Stimulated activated CD4-positive, alpha-beta T cell treated with anti-CD3 and anti-CD28 coated beads, TNF-alpha, amount 100 ng/mL, for 4 hours (primary cell): ENCODE measurements around the gene NAV2.

Experiments used
- DNase-seq, 3 experiments: peaks; one replicate each; pipeline ENCODE4 v3.0.0-alpha.2; 2020; ENCODE audit warnings: low read depth in 3 of 3

Gene NAV2

DNA sequence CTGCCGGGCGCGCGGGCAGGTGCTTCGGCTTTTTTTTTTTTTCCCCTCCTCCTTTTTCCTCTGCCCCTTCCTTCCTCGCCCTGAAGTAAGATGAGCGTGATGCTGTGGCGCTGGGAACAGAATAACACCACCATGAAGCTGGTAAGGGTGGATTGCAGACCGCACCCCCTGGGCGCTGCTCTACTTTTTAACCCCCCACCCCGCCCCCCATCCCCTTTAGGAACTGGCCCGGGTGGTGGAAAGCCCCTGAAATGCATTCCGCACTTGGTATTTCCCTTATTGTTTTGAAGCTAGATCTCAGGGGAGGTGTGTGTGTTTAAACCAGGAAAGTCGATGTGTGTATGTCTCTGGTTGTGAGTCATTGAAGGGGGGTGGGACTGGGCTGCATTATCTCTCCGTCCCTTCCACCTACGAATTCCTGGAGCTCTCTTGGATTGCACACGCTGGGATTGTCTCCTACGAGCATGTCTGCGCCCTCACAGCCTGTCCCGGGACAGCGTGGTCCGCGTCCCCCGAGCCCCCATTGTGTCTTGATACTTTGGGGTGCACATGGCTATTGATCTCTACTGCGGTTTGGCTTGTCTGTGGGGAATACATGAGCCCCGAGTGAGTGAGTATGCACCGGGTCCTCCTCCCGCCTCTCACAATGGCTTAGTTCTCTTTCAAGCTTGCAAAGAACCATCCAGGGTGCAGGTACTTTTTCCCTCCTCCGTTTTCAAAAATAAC is 64.9 kb downstream of the NAV2 start:
- no peak for DNase-seq

DNA sequence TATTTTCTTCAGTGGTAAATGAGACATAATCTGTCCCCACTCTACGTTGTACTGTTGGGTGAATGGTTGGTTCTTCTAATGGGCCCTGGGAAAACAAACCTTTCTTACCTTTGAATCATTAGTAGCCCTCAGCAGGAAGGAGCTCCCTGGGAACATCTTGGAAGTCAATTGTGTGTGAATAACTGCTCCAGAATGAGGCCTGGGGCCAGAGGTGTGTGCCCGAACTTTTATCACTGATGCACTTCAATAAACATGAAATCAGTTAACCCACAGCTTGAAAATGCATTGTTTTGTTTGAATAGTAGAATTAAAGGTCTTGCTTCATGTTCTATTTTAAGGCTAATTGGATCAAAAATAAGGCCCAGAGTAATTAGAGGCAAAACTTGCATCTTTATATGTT is 67.1 kb downstream of the NAV2 start:
- no peak for DNase-seq

DNA sequence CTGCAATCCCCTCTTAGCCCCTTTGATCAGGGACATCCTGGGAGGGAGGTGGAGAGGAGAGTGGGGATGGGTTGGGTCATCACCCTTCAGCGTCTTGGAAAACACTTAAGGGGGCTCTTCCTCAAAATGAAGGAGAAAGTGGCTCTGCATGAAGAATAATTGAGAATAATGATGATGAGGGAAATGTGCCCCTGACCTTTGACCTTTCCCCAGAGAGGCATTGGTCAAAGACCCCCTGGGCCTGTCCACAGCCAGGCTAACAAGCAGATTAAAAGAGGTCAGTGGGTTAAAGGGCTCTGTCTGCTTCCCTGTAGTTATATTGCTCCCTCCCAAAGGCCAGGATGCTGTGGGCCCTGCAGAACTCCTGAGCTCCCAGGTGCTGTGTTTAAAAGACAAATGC is 68.7 kb downstream of the NAV2 start:
- no peak for DNase-seq

DNA sequence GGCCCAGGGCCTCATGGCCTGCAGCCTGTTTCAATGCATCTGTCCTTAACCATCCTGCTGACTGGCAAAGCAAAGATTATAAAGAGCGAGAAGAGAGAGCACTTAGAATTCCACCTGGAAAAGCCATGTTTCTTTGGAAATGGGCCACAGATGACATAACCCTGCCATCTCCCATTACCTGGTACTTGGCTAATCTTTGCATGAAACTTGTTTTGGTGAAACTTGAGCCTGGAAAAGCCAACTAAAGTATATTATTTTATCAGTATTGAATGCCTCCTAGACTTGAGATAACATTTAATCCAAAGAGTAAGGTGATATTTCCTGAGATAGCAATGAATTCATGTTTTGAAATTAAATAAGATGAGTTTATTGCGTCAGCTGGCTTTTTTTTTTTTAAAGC is 72.6 kb downstream of the NAV2 start:
- DNase-seq, result no peak

DNA sequence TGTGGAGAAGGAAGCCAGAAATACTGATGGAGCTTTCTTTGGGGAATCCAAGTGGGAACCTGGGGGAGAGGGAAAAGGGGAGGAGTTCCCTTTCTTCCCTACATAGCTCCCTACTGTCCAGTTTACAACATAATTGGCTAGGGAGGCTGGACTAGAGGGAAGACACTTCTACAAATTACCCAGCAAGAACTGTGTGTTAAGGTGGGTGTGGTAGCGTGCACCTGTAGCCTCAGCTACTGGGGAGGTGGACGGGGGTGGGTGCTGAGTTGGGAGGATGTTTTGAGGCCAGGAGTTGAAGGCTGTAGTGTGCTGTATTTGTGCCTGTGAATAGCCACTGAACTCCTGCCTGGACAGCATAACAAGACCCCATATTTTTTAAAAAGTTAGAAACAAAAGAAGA is 74.0 kb downstream of the NAV2 start:
- no peak for DNase-seq

DNA sequence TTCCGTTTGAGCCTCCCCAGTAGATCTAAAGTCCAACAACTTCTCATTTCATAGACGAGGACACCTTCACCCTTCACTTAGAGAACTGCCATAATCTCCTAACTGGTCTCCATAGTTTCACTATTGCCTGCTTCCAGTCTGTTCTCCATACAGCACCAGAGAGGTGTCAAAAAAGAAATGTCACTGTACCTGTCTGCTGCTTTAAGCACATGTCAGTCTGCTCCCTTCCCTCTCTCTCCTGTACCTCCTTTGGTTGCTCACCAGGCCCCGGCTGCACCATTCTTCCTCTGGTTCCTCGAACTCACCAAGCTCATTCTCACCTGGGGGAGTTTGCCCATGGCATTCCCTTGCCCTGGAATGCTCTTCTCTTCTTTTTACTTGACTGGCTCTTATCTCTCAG is 75.8 kb downstream of the NAV2 start:
- DNase-seq, result no peak

DNA sequence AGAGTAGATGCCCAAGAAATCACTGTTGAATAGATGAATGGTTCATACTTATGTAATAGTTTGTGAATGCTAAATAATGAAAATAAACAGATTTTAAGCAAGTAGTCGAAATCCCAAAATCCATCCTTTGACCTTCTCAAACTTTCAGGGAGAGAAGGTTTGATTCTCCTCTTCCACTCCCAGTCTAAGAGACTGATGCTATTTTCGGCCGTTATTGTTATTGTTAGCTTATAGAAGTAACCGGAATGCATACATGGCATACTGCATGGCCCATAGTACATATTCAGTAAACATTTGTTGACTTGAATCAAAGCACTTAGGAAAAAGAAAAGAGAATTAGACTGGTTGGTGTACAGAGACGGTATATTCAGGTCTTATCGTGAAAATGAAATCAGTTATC is 76.6 kb downstream of the NAV2 start:
- no peak for DNase-seq

DNA sequence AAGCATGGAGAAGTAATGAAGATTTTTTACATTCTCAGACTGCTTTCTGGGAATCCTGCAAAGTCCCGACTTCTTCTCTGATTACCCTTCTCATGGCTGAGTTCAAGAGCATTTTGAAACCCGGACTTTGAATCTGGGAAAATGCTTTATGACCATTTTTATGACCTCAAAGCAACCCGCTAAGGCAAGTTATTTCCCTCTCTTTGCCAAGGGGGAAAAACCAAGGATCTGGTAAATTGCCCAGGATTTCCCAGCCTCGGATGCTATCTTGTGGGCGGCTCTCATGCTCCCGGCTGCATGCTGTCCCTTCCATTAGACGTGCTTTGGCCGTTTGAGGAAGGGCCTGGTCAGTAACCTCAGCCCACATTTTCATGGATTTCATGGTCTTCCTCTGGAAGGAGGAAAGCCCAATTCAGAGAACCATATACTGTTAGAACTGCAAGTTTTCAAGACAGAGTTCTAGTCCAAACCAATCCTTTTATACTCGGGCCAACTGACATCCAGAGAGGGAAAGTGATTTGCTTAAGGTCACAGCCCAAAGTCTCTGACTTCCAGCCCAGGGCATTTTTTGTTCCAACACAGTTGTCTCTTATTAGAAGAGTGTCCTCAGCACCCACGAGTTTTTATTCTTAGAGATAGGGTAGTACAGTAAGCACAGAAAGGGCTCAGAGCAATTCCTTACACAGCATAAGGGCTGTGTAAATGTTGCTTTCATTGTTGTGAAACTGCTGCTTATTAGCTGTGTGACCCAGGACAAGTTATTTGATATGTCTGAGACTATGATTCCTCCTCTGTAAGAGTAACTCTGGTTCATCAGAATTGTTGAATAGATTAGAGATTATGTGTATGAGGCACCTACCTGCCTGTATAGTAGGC is 77.4 kb downstream of the NAV2 start:
- no peak for DNase-seq

DNA sequence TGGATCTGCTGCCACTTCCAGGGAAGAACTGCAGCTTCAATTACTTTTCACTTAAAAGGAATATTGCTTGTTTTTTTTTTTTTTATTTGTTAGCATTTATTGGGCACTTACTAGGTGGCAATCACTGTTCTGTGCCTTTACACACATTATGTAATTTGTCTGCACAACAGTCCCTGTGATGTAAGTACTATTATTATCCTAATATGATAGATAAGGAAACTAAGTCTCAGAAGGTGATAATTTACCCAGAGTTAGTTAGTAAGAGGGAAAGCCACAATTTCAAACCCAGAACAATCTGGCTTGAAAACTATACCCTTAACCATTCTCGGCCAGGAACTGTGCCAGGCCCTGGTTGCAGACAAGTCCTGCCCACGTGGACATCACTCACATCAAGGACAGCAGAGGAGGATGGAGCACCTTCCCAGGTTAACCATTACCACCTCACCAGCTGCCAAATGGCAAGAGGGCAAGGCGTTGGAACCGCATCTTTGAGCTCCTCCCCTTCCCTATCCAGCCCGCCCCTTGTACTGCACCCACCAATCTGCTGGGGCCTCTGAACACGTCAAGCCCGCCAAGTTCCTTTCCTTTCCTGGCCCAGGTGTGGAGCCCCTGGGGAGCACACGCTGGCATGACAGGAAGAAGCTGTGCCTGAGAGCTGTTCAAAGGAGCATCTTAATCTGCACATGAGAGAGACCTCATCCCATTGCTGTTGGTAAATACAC is 78.4 kb downstream of the NAV2 start:
- no peak for DNase-seq

DNA sequence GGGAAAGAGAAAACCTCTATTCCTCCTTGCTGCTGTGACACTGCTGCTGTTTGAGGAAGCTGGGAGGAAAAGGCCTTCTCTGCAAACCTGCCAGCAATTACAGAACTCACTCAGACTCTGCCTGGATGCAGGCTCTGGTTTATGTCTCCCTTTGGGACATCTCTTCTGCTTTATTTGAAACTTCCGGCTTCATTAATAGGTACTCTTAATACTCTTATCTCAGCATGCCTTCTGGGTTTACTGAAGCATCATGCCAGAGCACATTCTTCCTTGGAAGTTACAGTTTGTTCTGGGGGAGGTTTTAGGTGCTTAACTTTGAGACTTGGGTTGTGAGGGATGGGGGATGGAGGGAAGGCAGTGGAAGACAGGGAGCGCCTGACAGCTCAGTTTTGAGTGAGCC is 79.9 kb downstream of the NAV2 start:
- no peak for DNase-seq

DNA sequence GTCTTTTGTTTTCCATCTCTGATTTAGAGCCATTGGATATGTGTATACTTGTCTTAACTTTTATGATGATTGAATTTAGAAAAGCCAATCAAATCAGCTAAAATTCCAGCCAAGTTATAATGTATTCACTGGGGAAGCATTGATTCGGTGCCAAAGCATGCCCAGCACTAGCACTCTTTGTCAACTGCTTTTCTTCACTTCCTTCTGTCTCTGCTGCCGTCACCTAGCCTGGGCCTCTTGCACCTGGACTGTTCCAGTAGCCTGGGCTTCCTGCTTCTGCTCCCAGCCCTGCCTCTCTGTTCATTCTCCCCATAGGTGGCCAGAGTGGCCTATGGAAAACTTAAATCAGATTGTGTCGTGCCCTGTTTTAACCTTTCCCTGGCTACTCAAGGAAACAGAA is 80.7 kb downstream of the NAV2 start:
- DNase-seq, result no peak

DNA sequence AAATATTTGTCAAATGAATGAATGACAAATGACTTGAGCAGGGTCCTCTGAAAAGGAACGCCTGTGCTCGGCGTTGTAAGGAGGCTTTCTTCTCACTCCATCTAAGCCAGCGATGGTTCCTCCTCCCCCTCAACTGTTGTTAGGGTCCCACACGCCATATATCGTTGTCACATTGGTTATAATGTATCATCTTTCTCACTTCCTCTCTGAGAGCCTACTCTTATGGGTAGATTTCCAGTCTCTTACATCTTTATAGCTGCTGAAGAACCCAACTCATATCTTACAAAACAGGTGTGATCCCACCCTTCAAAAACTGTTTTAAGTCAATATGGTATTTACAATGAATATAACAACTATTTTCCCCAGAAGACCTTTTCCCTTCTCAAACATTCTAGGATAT is 81.5 kb downstream of the NAV2 start:
- DNase-seq, result no peak

DNA sequence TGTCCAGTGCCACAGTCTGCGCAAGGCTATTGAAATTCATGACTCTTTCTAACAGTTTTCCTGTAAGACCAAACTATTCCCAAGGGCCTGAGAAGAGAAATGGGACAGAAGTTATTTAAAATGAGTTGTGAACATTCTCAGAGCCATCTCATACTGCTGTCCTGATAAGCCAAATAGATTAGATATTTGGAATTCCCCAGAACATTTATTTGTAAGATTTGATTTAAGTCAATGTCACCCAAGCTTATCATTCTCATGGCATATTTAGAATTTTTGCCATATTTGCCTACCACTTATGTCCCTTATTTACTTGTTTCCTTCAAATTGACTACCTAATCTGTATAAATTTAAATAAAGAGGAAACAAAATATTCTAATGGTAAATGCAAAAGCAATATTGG is 82.4 kb downstream of the NAV2 start:
- DNase-seq, result no peak

DNA sequence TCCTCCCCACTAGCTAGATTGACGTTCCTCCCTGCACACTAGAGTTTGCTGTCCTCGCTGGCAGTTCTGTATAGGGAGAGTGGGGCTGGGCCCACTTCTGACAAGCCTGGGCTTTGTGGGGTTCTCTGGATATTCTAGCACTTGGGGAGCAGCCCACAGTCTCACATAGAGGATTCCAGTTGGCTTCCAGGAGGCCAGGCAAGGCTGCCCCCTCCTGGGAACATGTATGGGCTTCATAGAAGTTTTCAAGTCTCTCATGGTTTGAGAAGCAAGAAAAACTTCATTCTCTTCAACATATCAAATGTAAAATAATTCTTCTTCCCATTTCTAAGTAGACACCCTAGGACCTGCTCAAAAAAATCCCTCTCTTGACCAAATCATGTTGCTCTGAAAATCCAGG is 87.5 kb downstream of the NAV2 start:
- DNase-seq, result no peak

DNA sequence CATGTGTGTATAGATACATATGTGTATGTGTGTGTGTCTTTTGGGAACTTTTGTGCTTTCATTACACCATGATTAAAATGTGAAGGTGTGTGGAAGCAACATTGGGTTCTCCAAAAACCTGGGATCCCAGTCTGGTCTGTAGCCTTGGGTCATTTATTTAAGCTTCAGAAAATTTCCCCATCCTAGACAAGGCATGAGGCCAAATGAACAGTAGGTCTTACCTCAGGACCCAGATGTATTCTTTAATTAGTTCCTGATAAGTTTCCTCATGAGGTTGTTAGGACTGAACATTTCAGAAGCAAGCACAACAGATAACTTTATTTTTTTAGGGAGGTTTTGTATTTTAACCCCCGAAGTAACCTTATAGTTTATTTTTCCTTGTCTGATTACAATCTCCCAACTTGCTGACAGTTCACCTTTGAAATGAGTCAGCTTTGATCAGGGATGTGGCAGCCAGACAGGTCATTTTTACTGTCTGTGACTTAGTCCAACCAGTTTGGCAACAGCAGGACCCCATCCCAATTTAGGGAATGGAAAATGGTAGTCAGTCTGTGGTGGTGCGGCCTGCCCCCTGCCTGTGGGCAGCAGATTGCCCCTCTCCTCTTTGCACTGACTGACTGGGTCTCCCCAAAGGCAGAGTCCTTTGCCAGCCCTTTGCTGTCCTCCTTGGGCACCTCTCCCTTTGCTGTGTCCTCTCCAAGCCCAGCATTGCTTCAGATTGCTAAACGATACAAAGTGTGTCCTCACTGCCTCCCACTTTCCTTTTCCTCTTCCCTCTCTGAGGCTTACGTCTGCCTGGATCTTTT is 88.3 kb downstream of the NAV2 start:
- DNase-seq, result no peak

DNA sequence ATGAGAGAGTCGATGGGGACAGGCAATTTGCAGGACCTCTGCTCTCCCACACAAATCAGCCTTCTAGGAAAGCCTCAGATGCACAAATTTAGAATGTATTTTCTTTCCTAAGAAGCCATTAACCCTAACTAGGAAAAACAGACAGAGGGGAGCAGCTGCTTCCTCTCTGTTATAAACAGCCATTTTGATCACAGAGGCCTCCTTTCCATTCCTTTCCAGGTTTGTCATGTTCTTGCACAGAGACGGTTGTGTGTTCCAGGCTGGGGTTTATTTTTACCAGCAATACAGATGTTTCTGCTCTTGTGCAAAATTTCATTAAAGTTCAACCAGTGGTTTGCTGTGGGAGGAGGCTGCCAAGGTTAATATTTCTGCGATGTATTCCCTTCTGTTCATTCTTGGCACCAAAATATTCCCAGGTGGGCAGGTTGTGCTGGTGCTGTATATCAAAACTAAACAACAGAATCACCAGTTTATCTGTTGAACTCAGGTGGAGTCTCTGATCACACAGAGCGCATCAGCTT is 90.2 kb downstream of the NAV2 start:
- DNase-seq, result no peak

DNA sequence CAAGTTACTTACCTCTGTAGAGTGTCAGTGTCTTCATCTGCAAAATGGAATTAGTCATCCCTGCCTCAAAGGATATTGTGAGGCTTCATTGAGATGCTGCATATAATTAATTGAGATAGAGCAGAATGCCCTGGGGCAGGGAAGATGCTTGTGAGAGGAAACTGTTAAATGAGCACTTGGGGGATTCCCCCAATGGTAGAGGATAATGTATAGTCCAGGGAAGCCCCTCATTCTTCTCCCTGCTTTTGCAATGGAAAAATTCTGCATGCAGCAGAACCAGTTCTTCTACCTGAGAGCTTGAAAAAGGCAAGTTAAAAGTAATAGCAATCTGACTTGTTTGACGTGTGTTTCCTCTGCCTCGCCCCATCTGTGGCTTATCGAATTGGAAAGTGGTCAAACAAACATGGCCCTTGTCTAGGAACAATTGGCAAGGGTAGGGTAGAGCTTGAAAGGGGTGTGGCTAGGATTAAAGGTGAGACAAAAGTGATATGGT is 90.9 kb downstream of the NAV2 start:
- no peak for DNase-seq

DNA sequence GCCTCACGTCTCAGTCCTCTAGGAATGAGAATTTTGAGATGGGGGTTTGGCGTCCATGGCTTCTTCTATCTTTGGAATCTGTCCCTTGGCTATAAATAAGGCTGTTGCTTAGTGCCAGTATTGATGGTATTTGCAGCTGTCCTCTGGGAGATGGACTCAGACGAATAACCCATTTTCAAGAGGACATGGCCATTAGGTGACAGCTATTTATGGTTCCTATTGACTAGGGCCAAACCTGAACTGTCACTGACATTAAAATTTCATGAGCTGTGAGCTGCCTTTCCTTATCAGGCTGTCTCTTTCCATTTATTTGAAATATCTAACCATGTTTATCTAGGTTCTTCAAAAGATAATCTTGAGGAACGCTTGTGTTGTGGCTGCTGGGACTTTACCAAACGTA is 92.7 kb downstream of the NAV2 start:
- DNase-seq, result no peak

DNA sequence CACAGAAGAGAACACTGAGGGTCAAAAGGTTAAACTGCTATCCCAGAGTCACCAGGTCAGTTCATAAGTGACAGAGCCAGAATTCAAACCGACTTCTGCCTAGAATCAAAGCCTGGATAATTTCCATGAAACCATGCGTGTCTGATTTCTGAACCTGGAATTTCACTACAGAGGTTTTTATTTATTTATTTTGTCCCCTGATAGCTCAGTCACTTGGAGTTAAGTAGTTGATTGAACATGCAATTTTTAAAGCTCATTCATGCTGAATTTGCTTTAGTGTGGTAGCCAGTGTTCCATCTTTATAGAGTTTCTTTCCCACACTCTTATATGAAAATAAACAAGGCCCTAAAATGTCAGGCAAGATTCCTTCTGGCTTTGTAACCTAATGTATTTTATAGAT is 93.2 kb downstream of the NAV2 start:
- no peak for DNase-seq

DNA sequence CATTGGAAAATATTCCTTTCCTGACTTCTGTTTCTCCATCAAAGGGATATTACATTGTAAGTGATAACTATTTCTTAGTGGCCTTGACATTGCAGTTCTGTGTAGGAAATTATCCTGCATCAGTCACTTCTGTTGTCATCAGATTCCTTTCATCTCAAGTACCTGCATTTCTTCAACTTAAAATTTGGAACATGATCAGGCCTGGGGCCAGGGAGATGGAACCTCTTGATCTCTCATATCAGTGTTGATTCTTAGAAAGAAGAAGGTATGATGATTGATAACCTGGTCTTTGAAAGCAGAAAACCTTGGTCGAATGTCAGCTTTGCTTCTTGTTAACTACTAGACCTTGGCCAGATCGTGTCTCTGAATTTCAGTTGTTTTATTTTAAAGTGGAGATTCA is 93.6 kb downstream of the NAV2 start:
- DNase-seq, result no peak

DNA sequence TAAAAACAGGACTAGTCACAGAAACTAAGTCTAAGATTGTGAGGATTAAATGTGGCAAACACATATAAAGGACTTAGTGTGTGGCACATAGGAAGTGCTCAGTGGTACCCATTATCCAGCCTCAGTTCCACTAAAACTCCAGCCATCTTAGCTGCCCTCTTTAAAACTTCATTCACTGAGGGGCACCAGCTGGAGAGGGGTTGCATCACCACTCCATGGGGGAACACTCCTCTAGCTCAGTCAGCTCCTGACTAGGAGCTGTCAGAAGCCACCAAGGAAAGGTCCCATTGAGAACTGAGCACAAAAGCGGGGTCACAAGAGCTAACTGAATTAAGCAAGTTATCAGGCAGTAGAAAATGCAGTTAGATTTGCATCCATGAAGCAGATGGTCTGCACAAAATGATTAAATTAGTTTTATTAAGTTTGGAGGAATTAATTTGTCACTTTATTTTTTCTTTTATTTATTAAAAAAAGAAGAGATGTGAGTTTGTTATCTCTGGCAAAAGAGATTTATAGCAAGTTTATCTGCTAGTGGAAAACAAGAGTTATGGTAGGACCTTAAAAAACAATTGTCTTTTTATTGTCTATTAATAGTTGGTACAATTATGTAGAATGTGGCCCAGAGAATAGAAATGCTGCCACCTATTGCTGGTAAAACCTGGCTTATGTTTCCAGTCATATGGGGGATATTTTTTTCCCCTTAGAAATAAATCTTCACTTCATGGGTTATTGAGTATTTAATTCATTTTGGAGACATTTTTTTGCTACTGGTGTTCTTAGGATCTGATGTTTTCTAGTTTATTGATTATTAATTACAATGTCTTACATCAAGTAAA is 95.7 kb downstream of the NAV2 start:
- DNase-seq, result no peak
